Ascending aorta (tissue), 2 donors: Measurements from ENCODE around the gene AXIN1. TPM values are rescaled to one million over a fixed set of nuclear protein-coding genes. Genes with fewer than 3 reads are reported as not detected.

ENCODE experiments used
- DNase-seq, 2 donors: peaks; one replicate each; pipeline ENCODE4 v3.0.0-alpha.2; 2019; ENCODE audit warnings: low spot score in 2 of 2
- H3K27ac ChIP-seq, 2 donors: fragments of 200-600 bp; sonication (generic); one replicate each; pipeline ENCODE4 v1.5.1; 2016 to 2017; ENCODE audit warnings: mild to moderate bottlenecking in 1 of 2
- H3K27me3 ChIP-seq: fragments of 200-600 bp; sonication (generic); one replicate; pipeline ENCODE4 v1.5.1; 2017
- H3K36me3 ChIP-seq, 2 donors: fragments of 200-600 bp; sonication (generic); one replicate each; pipeline ENCODE4 v1.5.1; 2016
- H3K4me1 ChIP-seq, 2 donors: fragments of 200-600 bp; sonication (generic); one replicate each; pipeline ENCODE4 v1.5.1; 2016 to 2017; ENCODE audit warnings: mild to moderate bottlenecking in 1 of 2
- H3K4me3 ChIP-seq, 2 donors: fragments of 200-600 bp; sonication (generic); one replicate each; pipeline ENCODE4 v1.5.1; 2016 to 2017; ENCODE audit warnings: mild to moderate bottlenecking in 1 of 2
- H3K9me3 ChIP-seq, 2 donors: fragments of 200-600 bp; sonication (generic); one replicate each; pipeline ENCODE4 v1.5.1; 2016
- CTCF ChIP-seq, 3 experiments: fragments of 200-600 bp in 2 of 3; fragments of 450-650 bp in 1 of 3; sonication (generic) in 2 of 3; IDR thresholded peaks; one replicate each; pipeline ENCODE4 v1.5.1; 2016 to 2019; ENCODE audit warnings: antibody characterized with exemption in 3 of 3, mild to moderate bottlenecking in 1 of 3, moderate library complexity in 1 of 3
- intact Hi-C: fragments of 100-400 bp; cut with DNase I; formaldehyde crosslinking; loops from one replicate; pipeline ENCODE4 v1.15.1; 2023
- total RNA-seq: library from RNA; depleted of rRNA; stranded (reverse); fragments of >200 nt; gene quantifications from one replicate; pipeline ENCODE4 v1.1.0, GENCODE V29; 2016

Gene AXIN1
- total RNA-seq, 1 donor from 2014 or later, result 27.6 TPM

- intact Hi-C loops, result no loop called here
- no peaks in the 10 kb centered on the region for H3K27me3 ChIP-seq
- no peaks in the 10 kb centered on the region for H3K36me3 ChIP-seq
- TF ChIP-seq CTCF (IDR thresholded peaks at IDR 0.05), result no peak
- H3K9me3 ChIP-seq, result no peaks in the 10 kb centered on the region
- H3K4me1 ChIP-seq, result peaks cover 12% of the 10 kb centered on the region in 2 donors
- DNase-seq, result no peak
- H3K4me3 ChIP-seq, result no peak overlapping the region
- H3K27ac ChIP-seq, result no peak overlapping the region
Measured at GRCh38 chr16:354971-355461, 2.5 kb upstream of the AXIN1 start.

GRCh38 chr16:354291-354881 lies 1.9 kb upstream of the AXIN1 start:
- H3K27me3 ChIP-seq, result no peaks in the 10 kb centered on the region
- H3K4me3 ChIP-seq, result no peak overlapping the region
- H3K27ac ChIP-seq, result no peak overlapping the region
- intact Hi-C loops, result no loop called here
- H3K4me1 ChIP-seq, result peaks cover 12% of the 10 kb centered on the region in 2 donors
- TF ChIP-seq CTCF (IDR thresholded peaks at IDR 0.05), result no peak
- DNase-seq, result no peak
- no peaks in the 10 kb centered on the region for H3K9me3 ChIP-seq
- no peaks in the 10 kb centered on the region for H3K36me3 ChIP-seq

- Histone ChIP-seq H3K27me3 (no peaks in the 10 kb centered on the region), H3K27ac (peak overlapping the region; percentile 70 to 83), H3K4me1 (peaks cover 12% of the 10 kb centered on the region in 2 donors), H3K9me3 (no peaks in the 10 kb centered on the region), H3K36me3 (no peaks in the 10 kb centered on the region), H3K4me3 (peak overlapping the region; percentile 93 to 96)
- no peak for DNase-seq
- TF ChIP-seq CTCF (IDR thresholded peaks at IDR 0.05), result no peak
- intact Hi-C loops, result loop anchor here (1.0 to 2.0 kb wide), 5 partner anchors 17 to 236 kb away; partner anchors contain the start of genes FAM234A, MRPL28 and PGAP6
Measured at GRCh38 chr16:353404-354290, 1.1 kb upstream of the AXIN1 start.

GRCh38 chr16:351804-352520 lies 561 bp downstream of the AXIN1 start:
- no peak for DNase-seq
- Histone ChIP-seq H3K9me3 (no peaks in the 10 kb centered on the region), H3K36me3 (no peaks in the 10 kb centered on the region), H3K4me3 (peak overlapping the region; percentile 93 to 96), H3K4me1 (peaks cover 12% of the 10 kb centered on the region in 2 donors), H3K27me3 (no peaks in the 10 kb centered on the region), H3K27ac (peak overlapping the region; percentile 63 to 78)
- intact Hi-C loops, result loop anchor here (1.0 to 2.0 kb wide), 3 partner anchors 51 to 117 kb away; partner anchors contain the start of genes FAM234A and RAB11FIP3
- TF ChIP-seq CTCF (IDR thresholded peaks at IDR 0.05), result no peak

- H3K9me3 ChIP-seq, result no peaks in the 10 kb centered on the region
- peaks cover 12% of the 10 kb centered on the region in 2 donors for H3K4me1 ChIP-seq
- no peak overlapping the region for H3K4me3 ChIP-seq
- H3K36me3 ChIP-seq, result peaks cover 6 to 16% of the 10 kb centered on the region in 2 donors
- no peak for TF ChIP-seq CTCF (IDR thresholded peaks at IDR 0.05)
- no peaks in the 10 kb centered on the region for H3K27me3 ChIP-seq
- DNase-seq, result no peak
- intact Hi-C loops, result no loop called here
- no peak overlapping the region for H3K27ac ChIP-seq
Measured at GRCh38 chr16:350203-350602, 2.3 kb downstream of the AXIN1 start.
